RWPE1 (cell line): ENCODE results near the gene ANG.

Source experiments
- CTCF ChIA-PET: fragments of 350-600 bp; sonication (Branson Sonifier 250); formaldehyde crosslinking; extraction: SDS; loops from one replicate; lab custom pipeline; 2021; lab: Yijun Ruan, JAX
- POLR2A ChIA-PET: fragments of 400-600 bp; formaldehyde crosslinking; extraction: SDS; loops from one replicate; lab custom pipeline; 2020; ENCODE audit warnings: antibody characterized with exemption; ENCODE audit not compliant: low non-redundant PET; lab: Yijun Ruan, JAX
- DNase-seq: peaks from one replicate; pipeline ENCODE4 v3.0.0; 2012; ENCODE audit warnings: low spot score
- H3K27ac ChIP-seq: fragments of 450-650 bp; 2 replicates; pipeline ENCODE4 v1.5.1; 2017
- TF ChIP-seq, protein P1 (sequence below): fragments of 450-650 bp; conservative IDR thresholded peaks from 2 replicates; pipeline ENCODE4 v1.5.1; 2017; ENCODE audit warnings: low read depth, mild to moderate bottlenecking

ANG gene

GRCh38 chr14:20671597-20672283, 16.8 kb upstream of the ANG start:
- ChIA-PET CTCF (interaction anchor here (0.6 to 1.5 kb wide), 4 partner anchors 13 to 164 kb away, joined by 3 to 4 read pairs (median 4); no protein-coding TSS in a partner anchor), POLR2A (no interaction called here)
- DNase-seq = no peak
- TF ChIP-seq, protein P1, sequence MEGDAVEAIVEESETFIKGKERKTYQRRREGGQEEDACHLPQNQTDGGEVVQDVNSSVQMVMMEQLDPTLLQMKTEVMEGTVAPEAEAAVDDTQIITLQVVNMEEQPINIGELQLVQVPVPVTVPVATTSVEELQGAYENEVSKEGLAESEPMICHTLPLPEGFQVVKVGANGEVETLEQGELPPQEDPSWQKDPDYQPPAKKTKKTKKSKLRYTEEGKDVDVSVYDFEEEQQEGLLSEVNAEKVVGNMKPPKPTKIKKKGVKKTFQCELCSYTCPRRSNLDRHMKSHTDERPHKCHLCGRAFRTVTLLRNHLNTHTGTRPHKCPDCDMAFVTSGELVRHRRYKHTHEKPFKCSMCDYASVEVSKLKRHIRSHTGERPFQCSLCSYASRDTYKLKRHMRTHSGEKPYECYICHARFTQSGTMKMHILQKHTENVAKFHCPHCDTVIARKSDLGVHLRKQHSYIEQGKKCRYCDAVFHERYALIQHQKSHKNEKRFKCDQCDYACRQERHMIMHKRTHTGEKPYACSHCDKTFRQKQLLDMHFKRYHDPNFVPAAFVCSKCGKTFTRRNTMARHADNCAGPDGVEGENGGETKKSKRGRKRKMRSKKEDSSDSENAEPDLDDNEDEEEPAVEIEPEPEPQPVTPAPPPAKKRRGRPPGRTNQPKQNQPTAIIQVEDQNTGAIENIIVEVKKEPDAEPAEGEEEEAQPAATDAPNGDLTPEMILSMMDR = no peak
- no peak overlapping the region for H3K27ac ChIP-seq

GRCh38 chr14:20675669-20676068, 12.9 kb upstream of the ANG start:
- ChIA-PET CTCF (interaction anchor here (1.1 kb wide), 2 partner anchors 18 to 19 kb away, joined by 3 to 4 read pairs; no protein-coding TSS in a partner anchor), POLR2A (no interaction called here)
- H3K27ac ChIP-seq = no peak overlapping the region
- no peak for DNase-seq
- TF ChIP-seq, protein P1 = no peak

DNA sequence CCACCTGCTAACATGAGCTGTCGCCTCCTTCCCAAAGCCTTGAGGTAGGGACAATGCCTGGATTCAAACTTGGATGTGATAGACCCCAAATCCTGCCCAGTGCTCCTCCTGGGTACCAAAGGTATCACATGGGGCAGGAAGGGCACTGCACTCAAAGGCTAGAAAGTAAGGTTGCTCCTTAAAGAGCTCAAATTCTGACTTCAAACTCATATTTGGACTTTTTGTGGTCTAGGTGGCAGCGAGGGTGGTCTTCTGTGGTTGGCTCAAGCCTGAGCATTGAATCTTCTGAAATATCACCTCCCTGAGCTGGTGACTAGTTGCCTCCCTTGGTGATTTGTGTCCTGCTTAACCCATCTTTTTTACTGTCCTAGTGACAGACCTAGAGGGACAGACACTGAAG, 12.5 kb upstream of the ANG start:
- CTCF ChIA-PET = interaction anchor here (1.1 kb wide), 1 partner anchor 18 kb away, joined by 4 read pairs; no protein-coding TSS in a partner anchor
- POLR2A ChIA-PET = interaction anchor here (0.5 kb wide), 1 partner anchor 214 kb away, joined by 5 read pairs; no protein-coding TSS in a partner anchor
- H3K27ac ChIP-seq = no peak overlapping the region
- no peak for DNase-seq
- TF ChIP-seq, protein P1 = no peak

GRCh38 chr14:20679907-20680306, 8.7 kb upstream of the ANG start:
- ChIA-PET POLR2A (no interaction called here), CTCF (interaction anchor here (0.6 kb wide), 1 partner anchor 1315 kb away, joined by 5 read pairs; no protein-coding TSS in a partner anchor)
- TF ChIP-seq, protein P1 = no peak
- peak; percentile 74 for DNase-seq
- no peak overlapping the region for H3K27ac ChIP-seq

- TF ChIP-seq, protein P1 = no peak
- H3K27ac ChIP-seq = no peak overlapping the region
- ChIA-PET CTCF (interaction anchor here (0.6 to 1.1 kb wide), 3 partner anchors 16 to 1315 kb away, joined by 4 to 5 read pairs (median 4); no protein-coding TSS in a partner anchor), POLR2A (no interaction called here)
- DNase-seq = no peak
Measured at GRCh38 chr14:20680363-20680762, 8.2 kb upstream of the ANG start.

- CTCF ChIA-PET = interaction anchor here (0.6 to 1.3 kb wide), 5 partner anchors 10 to 60 kb away, joined by 3 to 5 read pairs (median 4); no protein-coding TSS in a partner anchor
- DNase-seq = no peak
- H3K27ac ChIP-seq = peak overlapping the region; percentile 99
- POLR2A ChIA-PET = interaction anchor here (0.8 kb wide), 1 partner anchor 338 kb away, joined by 11 read pairs; the partner anchor contains the start of gene PARP2
- TF ChIP-seq, protein P1 = no peak
Measured at GRCh38 chr14:20680843-20681347, 7.7 kb upstream of the ANG start.
